ENCODE measurements around the gene TUBG1. TPM values are rescaled to one million over a fixed set of nuclear protein-coding genes. Genes with fewer than 3 reads are reported as not detected.
A peak's percentile ranks its signal among the peaks of the same experiment; 100 is the strongest.

The TUBG1 gene
- total RNA-seq, 2 donors from 2014 or later, result 17.4 to 23.1 TPM

- Histone ChIP-seq H3K27me3 (no peaks in the 10 kb centered on the region), H3K36me3 (replicated peaks in 1 of 2; ENCODE audit: insufficient read depth in 1 of 2, low read depth in 2 of 2) (no peaks in the 10 kb centered on the region), H3K4me1 (no peaks in the 10 kb centered on the region), H3K4me3 (no peak overlapping the region), H3K9me3 (no peaks in the 10 kb centered on the region), H3K27ac (no peak overlapping the region)
- TF ChIP-seq CTCF (IDR thresholded peaks at IDR 0.05) (no peak), POLR2A (IDR thresholded peaks at IDR 0.05) (no peak)
- no peak for DNase-seq
- 30 to 34% methylated on average over 2 of the region's 2 CpGs for WGBS, 2 donors
- ATAC-seq, result no peak
- intact Hi-C loops (cut with DNase I), result no loop called here
Measured at GRCh38 chr17:42642336-42642735, 32.9 kb downstream of the TUBG1 start.

- no peak overlapping the region for H3K27ac ChIP-seq
- intact Hi-C loops (cut with DNase I), result no loop called here
- H3K4me1 ChIP-seq, result peaks cover 19% of the 10 kb centered on the region
- H3K4me3 ChIP-seq, result no peak overlapping the region
- no peaks in the 10 kb centered on the region for H3K36me3 ChIP-seq (replicated peaks in 1 of 2; ENCODE audit: insufficient read depth in 1 of 2, low read depth in 2 of 2)
- WGBS, 2 donors, result 81 to 91% methylated on average over 5 of the region's 5 CpGs
- H3K27me3 ChIP-seq, result no peaks in the 10 kb centered on the region
- ATAC-seq (no peak), DNase-seq (no peak)
- TF ChIP-seq CTCF (IDR thresholded peaks at IDR 0.05), result no peak
- H3K9me3 ChIP-seq, result no peaks in the 10 kb centered on the region
Measured at GRCh38 chr17:42647778-42648177, 38.3 kb downstream of the TUBG1 start.

GRCh38 chr17:42651392-42651791 lies 41.9 kb downstream of the TUBG1 start:
- Histone ChIP-seq H3K9me3 (no peaks in the 10 kb centered on the region), H3K4me1 (peaks cover 40% of the 10 kb centered on the region), H3K4me3 (no peak overlapping the region), H3K27ac (peak overlapping the region in 1 of 4 donors; percentile 48), H3K36me3 (replicated peaks in 1 of 2; ENCODE audit: insufficient read depth in 1 of 2, low read depth in 2 of 2) (no peaks in the 10 kb centered on the region), H3K27me3 (no peaks in the 10 kb centered on the region)
- no peak for ATAC-seq
- 72 to 73% methylated on average over 4 of the region's 4 CpGs for WGBS, 2 donors
- no peak for DNase-seq
- TF ChIP-seq CTCF (IDR thresholded peaks at IDR 0.05) (no peak), POLR2A (IDR thresholded peaks at IDR 0.05) (no peak)
- intact Hi-C loops (cut with DNase I), result no loop called here

- Histone ChIP-seq H3K4me3 (no peak overlapping the region), H3K27ac (peak overlapping the region in 3 of 4 donors; percentile 75 to 81 (median 78)), H3K36me3 (replicated peaks in 1 of 2; ENCODE audit: insufficient read depth in 1 of 2, low read depth in 2 of 2) (no peaks in the 10 kb centered on the region), H3K9me3 (no peaks in the 10 kb centered on the region), H3K27me3 (no peaks in the 10 kb centered on the region), H3K4me1 (peaks cover 40% of the 10 kb centered on the region)
- TF ChIP-seq POLR2A (IDR thresholded peaks at IDR 0.05) (peak in 2 of 3 donors; percentile 33 to 43), CTCF (IDR thresholded peaks at IDR 0.05) (no peak)
- DNase-seq (peak; percentile 68 to 81 (median 74)), ATAC-seq (peak; percentile 76)
- intact Hi-C loops (cut with DNase I), result no loop called here
- 26 to 33% methylated on average over 40 to 42 of the region's 42 CpGs for WGBS, 2 donors
Measured at GRCh38 chr17:42653179-42654124, 44.0 kb downstream of the TUBG1 start.

Data from body of pancreas (tissue), 4 donors.